ENCODE measurements around the gene OSBPL6.

Gene OSBPL6

DNA sequence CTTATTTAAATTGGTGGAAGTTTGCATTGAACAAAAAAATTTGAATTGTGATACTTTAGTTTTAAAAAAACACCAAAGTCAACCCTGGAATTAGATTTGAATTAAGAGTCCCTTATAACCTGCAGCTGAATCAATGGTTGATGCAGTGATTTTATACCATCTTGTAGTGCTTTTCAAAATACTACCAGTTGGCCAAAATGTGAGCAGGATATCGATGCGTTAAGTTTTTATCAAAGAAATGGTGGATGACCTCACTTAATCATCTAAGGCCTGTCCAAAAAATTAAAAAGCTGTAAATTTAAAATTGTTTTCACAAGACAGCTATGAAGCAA is 48.2 kb downstream of the OSBPL6 start:
- no peak for DNase-seq

DNA sequence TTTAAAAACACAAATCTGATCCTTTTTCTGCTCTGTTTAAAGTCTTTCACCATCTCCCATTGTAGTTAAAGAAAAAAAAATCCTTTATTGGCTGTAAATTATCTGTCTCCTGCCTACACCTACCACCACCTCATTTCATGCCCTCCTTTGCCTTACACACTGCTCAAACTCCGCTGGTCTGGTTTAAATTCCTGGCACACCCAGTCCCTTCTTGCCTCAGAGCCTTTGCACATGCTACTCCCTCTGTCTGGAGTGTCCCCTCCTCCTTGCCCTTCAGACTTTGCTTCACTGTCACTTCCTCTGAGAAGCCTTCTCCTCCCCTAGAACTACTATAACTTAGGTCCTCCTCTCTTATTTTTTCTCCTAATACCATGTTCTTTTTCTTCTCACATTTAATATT is 49.6 kb downstream of the OSBPL6 start:
- no peak for DNase-seq

DNA sequence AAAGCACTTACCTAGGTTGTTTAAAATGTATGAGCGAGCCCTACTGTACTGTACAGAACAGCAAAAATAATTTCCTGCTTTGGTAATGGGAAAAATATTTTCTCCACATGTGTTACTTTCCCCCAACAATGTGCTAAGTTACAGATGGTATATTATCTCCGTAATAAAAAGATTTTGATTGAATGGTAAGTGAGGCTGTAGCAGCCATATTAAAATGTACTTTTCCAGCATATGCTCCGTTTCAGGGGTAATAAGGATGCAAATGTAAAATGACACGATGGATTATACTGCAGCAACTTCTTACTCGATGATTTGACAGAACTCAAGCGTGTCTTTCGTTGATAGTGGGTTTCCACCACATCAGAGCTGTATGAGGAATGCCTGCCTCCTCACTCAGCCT is 50.5 kb downstream of the OSBPL6 start:
- no peak for DNase-seq

DNA sequence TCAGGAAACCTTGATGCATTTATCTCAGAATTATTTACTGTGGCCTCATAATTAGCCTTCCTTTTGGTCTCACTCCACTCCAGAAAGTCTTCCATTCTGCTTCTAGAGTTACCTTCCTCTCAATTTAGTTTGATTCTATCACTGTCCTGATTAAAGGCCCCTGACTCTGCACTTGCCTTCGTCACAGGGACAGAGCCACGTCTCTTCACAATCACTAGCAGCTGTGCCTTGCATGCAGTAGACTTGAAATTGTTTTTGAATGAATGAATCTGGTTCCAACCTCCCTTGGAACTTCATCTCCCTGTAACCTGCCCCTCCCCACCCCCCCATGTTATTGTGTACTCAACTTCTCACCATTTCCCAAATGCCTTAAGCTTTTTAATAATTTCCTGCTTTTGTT is 52.4 kb downstream of the OSBPL6 start:
- no peak for DNase-seq

DNA sequence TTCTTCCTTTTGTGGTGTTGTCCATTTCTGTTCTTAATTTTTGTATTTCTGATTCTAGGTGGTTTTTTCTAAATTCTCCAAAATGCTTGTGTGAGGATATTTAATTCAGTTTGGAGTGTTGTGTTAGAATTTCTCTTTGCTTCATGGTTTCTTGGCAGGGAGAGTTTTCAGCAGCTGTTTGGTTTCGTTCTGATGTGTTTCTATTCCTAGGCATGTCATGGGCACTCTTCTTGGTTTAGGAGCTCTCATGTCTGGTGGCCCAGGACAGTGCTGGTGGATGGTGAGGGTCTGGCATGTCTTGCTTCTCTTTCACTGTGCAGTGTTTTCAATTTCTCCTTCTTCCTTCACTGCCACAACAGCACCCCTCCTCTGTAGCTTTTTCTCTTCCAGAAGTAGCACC is 52.9 kb downstream of the OSBPL6 start:
- DNase-seq: no peak

DNA sequence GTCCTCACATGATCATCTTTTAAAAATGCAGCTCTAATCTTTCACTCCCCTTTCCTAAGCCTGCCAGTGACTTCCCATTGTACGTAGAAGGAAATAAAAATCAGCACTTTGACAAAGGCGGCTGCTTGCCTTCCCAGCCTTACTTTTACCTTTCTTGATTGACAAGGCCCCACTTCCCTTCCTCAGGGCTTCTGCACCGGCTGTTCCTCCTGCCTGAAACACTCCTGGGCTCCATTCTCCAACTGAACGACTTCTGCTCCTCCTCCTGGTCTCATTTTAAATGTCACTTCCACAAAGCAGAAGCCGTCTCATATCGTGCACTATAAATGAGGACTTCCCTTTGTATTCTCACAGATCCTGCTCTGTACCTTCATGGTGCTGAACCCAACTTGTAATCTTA is 56.1 kb downstream of the OSBPL6 start:
- no peak for DNase-seq

DNA sequence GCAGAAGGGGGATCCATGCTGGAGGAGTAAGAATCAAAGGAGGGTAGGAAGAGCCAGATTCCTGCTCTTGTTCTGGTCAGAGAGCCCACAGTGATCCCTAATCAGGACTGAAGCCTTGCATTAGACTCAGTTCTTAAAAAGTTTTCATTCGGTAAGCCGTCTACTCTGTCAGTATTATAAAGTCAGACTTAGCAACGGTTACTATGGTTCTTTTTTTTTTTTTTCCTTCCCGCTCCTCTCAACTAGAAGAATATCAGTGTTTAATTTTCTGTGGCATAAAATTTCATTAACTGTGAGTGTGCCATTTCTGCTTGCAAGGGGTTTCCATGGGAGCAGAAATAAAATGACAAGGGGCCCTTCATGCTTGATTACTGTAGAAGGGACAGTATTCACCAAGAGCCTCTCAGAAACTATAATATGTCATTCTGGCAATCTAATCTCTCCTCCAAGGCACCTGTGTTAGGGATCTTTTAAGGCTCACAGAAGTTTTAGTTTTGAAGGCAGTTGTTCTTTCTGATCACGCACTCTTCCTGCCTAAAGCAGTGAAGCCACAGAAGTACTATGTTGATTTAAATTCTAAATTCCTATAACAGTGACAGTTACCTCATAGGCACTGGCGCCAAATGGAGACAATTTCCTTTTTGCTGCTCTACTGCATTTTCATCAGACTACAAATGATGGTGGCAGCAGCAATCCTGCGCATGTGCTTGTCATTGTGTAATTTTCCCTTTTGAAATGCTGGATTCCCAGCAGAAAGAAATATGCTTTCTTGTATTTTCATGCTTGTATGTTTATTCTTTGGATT is 57.0 kb downstream of the OSBPL6 start:
- no peak for DNase-seq

DNA sequence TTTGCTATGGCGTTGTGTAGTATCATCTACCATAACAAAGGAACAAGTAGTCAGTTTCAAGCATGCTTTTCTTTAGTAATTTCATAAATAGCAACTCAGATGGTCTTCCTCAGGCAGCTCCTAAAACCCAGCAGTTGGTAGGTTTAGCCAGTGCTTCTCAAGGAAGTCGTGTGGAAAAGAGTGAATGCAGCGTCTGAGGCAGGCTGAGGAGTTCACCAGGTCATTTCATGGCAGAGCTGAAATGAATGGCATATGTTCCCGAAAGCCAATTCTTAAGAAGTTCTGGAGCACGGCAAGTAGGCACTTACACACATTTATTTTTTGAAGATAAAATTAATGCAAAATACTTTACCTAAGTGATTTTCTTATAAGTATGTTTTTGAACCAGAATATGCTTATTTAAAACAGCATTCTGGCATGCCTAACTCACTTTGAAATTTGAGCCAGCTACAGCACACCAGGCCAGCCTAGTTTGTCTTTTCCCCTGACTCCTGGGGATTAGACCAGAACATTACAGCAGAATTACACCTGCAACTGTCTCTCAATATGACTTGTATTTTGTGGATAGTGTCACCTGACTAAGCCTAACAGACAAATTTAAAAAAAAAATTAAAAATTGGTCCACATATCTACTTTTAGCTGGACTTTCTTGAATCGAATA is 62.2 kb downstream of the OSBPL6 start:
- DNase-seq: no peak

DNA sequence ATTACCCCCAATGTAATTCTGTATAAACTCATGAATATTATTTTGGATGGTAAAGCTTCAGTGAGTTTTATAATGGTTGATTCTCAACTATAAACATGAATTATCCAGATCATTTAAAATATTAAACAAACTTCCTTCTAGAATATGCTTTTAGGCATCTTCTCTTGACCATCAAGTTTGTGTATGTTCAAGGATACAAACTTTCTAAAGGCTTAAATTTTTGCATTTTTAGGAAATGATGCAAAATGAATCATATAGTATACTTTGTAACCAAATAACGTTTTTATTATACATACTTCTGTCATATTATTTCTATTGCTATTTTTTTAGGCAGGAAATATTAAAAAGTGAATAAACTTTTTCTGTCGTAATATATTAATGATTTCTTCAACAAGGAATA is 62.8 kb downstream of the OSBPL6 start:
- no peak for DNase-seq

DNA sequence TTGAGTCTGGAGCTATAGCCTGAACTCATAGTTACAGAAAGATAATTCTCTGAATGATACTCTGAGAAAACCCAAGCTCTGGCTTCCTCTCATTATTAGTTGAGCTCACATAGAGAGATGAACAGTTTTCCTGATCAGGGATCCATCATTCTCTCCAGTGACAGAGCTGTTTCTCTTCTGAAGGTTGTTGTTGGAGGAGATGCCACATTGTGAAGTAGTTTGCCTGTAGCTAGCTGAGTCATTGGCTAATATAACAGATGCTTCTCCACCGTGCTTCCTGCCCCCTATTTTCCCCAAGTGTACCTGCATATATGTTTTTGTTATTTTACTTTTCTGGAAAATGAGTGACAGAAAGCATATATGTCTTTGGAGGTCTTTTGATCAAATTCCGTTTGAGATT is 64.6 kb downstream of the OSBPL6 start:
- no peak for DNase-seq

DNA sequence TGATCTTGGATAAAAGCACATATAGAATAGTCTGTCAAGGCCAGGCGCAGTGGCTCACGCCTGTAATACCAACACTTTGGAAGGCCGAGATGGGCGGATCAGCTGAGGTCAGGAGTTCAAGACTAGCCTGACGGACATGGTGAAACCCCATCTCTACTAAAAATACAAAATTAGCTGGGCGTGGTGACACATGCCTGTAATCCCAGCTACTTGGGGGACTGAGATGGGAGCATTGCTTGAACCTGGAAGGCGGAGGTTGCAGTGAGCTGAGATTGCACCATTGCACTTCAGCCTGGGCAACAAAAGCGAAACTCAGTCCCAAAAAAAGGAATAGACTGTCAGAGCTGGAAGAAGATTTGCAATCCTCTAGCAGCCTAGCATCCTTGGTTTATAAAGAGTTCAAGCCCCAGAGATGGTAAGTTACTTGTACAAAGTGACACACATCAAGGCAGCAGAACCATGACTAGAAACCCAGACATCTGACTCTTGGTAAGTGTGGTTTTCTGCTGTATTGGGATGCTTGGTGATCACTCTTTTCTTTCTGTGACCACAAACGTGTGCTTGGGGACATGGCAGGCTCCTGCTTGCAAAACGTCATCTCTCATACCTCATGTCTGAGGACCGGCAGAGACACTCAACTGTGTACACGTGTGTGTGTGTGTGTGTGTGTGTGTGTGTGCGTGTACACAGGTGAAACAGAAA is 69.0 kb downstream of the OSBPL6 start:
- DNase-seq: no peak

DNA sequence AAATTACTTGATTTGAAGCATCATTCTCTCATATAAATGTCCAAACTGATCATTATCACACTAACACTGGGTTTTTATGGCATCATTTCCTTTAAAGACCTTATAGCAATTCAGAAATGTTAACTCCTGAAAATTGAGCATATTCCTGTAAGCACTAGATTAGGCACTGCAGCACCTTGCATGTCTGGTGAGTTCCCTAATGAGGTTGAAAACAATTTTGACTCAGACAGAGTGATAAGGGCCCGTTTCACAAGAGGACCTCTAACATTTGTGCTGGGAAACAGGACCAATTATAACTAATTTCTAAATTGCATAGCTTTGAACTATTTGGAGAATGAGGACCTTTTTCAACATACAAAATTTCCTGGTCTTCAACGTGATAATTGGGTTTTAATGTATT is 69.9 kb downstream of the OSBPL6 start:
- DNase-seq: no peak

DNA sequence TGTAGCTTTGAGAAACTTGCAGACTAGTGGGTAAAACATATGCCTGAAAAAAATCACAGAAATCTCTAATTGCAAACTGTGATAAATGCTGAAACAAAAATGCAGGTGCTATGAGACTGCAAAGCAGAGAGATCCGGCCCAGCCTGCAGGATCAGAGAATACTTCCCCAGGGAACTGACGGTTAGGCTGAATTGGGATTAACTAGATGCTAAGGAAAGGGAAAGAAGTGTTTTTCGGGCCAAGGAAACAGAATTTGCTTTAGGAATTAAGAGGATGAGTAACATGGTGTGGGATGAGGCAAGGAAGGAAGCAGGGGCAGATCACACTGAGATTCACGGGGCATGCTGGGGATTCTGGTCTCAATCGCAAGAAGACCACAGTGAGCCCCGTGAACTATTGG is 71.5 kb downstream of the OSBPL6 start:
- DNase-seq: no peak

DNA sequence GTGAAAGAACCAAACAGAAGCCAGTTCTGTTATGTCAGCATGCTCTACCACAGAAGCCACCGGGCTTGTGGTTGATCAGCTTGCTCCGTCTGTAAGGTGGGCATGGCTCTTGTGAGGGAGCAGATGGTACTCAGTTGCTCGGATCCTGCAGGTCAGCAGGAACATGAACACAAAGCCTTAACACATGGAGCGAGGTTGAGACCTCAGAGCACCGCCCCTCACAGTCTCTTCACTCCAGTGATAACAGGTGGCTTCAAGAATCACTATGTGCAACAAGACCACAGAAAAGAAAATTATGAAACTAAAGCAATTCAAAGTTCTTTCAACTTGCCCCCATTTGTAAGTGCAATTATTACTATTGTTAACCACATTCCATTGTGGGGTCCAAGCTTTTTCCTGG is 72.1 kb downstream of the OSBPL6 start:
- no peak for DNase-seq

DNA sequence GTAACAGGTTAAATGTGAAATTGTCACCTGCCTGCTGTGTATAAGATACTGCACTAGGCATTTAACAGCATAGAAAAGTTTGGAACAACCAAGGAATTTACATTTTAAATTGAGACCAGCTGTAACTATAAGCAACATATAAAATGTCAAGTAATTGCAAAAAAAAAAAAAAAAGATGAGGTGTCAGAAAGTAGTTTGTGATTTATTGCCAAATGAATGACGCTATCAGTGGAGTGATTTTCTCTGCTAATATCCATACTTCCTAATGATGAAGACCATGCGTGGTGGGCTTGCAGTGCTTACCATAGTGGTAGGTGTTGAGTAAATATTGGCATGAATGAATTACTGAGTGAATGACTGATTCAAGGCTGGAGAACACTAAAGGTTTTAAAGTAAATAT is 73.3 kb downstream of the OSBPL6 start:
- no peak for DNase-seq

DNA sequence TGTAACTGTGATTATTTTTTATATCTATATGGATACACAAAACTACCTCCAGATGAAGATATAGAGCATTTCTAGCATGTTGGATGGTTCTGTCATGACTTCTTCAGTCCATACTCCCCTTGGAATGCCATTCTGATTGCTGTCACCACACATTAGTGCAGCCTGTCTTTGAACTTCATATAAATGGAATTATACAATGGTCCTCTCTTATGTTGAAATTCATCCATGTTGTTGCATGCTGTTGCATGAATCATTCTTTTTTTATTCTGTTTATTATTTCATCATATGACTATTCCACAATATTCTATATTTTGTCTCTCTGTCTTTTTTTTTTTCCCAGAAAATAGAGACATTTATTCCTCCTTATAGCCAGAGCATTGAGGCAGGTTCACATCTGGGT is 74.1 kb downstream of the OSBPL6 start:
- no peak for DNase-seq

DNA sequence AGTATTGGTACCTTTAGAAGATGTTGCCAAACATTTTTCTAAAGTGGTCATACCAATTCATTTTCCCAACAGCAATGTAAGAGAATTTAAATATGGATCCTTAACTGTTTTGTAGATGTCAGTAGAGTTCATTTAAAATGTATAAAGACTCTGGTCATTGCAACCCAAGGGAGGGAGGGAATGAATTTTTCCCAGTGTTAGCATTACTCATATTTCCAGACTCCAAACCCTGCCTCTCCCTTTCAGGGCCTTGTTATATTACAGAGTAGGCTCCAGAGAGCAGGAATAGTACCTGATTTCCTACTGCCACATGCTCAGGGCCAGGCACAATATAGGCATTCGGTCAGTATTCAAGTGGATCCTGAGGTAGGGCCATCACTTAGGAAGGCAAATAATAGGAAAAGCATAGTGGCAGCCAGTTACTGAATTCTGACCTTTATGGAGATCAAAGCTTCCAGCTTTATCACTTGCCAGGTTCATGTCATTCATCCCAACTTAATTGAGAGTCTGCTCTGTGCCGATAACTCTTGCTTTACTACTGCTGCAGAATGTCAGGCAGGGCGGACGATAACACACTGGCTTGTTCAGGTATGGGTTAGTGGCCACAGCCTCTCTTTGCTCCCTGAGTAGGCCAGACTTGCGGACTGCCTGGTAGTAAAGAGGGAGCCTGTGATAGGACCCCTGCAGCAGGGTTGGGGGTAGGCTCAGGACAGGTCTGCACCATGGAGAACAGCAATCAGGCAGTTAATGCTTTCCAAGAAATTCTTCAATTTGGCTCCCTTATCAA is 75.3 kb downstream of the OSBPL6 start:
- no peak for DNase-seq

DNA sequence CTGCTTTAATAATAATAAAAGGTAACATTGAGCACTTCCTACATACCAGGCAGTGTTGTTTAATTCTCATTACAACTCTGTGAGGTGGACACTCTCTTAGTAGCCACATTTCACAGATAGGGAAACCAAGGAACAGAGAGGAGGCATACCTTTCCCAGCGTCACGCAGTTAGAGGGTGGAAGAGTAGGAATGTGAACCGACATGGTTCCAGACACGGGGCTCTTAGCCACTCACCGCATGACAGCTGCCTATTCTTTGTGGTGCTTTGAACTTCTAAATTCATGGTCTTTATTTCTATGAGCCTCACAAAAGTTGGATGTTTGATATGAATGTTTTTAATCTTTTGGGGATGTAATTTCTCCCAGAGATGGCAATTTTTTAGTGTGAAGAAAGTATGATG is 76.0 kb downstream of the OSBPL6 start:
- no peak for DNase-seq

DNA sequence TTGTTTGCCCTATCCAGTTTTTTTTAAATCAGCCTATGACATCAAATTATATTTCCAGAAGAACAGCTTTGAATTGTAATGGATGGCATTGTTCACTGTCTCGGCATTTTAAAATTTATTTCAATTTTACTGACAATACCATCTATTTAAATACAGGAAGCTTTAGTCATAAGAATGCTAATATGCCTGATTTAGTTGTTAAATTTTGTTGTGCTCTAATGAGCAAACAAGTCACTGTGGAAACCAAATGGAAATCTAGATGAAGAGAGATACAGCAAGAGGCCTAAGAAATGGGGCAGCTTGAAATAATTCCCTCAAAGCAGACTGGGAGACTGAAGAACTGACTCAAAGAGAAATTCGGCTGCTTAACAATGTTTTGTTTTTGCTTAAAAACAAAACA is 76.8 kb downstream of the OSBPL6 start:
- no peak for DNase-seq

DNA sequence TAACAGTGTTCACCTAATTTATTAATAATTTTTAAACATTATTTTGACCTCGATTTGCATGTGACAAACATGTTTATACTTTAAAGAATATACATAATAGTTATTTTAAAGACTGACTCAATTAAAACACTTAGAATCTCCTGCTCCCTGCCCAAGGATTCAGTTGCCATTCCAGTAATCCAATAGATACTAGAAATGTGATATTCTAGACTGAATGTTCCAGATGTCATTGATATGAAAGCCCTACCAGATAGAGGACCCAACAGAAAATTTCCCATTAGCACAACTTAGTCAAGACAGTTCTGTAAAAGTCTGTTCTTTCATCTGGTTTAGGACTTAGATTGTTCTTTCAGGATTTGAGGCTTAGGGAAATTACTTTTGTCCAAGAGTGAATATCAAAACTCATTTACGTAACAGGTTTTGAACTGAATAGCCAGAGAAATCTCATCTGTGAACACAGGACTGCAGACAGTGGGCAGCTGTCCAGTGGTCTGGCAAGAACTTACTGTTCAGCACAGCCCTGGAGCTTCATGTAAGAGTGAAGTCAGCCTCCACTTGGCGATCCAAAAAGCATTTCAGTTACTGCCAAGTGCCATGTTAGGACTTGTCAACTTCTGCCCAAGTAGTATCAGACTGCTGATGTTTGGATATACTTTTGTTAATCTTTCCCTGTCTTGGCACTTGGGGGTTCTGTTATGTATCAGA is 77.5 kb downstream of the OSBPL6 start:
- no peak for DNase-seq

DNA sequence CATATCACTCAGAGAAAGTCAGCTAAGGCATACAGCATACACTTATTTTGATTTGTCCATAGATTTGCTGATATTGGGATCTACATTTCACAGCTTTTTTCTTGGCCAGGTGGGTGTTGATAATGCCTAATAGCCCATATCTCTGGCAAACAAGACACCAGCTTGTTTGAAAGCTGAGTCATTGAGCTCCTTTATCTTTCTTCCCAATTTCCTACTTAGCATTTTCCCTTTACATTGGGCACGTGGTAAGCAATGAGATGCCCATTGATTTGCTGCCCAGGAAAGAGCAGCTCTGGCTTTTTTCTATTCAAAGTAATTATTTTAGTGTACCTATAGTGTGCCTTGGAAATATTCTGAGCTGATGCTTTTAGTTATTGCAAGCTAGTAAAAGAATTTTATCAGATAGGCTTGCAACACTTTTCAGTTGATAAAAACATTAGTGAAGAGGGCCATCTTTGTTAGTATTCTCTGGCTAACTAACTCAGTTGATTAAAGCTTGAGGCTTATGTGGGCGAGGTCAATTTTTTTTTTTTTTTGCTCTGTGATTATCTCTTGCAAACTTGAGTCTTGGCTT is 79.6 kb downstream of the OSBPL6 start:
- no peak for DNase-seq

DNA sequence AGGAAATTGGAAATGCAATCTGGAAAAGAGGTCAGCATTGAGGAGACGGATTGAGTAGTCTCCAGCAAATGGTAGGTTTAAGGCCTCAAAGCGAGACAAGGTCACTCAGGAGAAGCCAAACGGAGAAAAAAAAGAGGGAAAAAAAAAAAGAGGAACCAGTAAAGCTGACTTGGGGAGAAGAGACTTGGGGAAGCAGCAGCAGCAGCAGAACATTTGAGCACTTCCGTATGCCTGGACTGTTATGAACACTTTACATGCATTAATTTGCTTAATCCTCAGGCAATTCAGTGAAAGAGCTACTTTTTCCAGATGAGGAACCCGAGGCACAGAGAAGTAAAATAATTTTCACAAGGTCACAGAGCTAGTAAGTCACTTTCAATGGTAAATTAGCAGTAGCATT is 81.3 kb downstream of the OSBPL6 start:
- DNase-seq: no peak
